Stimulated activated CD8-positive, alpha-beta memory T cell treated with anti-CD3 and anti-CD28 coated beads, Interleukin-15, amount 100 ng/mL, for 24 hours (primary cell): ENCODE results near the gene SPPL3.

ENCODE experiments used
- DNase-seq: peaks from one replicate; pipeline ENCODE4 v3.0.0-alpha.2; 2020; ENCODE audit warnings: low read depth

The SPPL3 gene

DNA sequence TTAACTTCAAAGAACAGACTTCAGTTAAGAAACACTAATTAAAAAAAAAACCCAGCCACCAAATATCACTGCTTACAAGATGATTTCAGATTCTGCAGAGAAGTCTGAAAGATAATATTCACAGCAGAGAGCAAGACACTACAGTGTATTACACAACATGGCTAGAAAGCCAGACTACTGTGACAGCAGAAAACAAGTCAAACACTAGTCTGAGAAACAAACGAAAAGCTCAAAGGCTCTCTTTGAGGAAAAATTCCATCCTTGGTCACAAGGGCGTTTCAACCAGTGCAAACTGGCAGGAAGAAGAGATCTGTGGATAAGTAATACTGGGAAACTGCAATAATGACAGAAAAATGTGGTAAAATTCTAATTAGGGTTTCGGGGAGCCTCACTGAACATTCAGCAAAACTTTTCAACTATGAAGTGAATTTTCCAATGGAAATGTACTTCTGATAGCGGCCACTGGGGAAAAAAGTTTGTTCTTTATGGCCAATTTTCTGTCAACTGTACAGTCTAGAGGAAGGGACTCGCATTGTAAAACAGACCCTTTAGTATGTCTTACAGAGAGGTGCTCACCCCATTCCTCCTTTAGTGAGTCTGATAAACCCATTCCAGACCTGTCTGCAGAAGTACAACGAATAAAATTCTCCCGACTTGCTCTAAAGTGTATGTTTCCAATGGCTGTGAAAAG lies 128.2 kb downstream of the SPPL3 start:
- no peak for DNase-seq

DNA sequence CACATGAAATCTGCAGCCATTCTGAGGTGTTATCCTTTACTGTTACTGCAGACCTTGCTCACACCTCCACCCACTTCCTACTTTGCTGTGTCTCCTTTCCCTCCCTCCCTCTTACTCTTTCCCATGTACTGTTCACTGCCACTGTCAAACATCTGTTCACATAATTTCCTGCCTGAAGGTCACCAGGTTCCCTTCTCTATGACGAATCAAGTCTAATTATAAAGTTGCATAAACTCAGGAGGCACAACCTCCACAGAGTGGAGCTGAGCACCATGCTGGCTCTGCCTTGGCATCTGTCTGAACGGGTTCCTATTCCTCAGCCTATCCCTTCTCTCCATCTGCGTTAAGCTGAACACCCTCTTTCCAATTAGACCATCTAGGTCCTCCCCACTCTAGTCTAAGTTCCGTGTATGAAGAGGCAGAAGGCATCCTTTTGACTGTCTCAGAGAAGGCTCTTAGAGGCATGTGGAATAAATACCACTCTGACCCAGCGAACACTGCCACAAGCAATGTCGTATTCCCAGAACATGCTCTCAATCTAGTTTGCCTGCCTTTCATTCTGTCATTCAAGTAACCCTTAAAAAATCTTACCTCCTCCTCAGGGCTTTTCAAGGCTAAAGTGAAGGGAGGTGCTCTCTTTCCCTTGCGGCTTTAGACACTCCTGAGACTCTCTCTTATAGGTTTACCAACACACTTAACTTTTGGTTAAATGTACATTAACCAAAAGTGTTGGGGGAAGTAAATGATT lies 129.8 kb downstream of the SPPL3 start:
- no peak for DNase-seq

DNA sequence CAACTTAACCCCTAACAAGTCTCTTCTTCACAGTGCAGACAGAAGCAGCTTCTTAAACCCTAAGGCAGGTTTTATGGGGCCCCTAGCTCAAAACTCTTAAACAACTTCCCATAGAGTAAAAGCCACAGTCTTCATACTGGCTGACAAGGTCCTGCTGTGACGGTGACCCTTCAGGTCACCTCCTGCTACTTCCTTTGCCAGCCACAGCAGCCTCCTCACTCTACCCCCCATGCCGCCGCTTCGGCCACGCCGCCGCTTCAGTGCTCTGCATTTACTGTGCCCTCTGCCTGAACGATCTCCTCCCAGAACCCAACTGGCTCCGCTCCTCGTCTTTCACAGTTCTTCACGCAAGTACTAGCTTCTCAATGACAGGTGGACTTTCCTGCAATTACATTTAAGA lies 133.1 kb downstream of the SPPL3 start:
- DNase-seq = no peak

DNA sequence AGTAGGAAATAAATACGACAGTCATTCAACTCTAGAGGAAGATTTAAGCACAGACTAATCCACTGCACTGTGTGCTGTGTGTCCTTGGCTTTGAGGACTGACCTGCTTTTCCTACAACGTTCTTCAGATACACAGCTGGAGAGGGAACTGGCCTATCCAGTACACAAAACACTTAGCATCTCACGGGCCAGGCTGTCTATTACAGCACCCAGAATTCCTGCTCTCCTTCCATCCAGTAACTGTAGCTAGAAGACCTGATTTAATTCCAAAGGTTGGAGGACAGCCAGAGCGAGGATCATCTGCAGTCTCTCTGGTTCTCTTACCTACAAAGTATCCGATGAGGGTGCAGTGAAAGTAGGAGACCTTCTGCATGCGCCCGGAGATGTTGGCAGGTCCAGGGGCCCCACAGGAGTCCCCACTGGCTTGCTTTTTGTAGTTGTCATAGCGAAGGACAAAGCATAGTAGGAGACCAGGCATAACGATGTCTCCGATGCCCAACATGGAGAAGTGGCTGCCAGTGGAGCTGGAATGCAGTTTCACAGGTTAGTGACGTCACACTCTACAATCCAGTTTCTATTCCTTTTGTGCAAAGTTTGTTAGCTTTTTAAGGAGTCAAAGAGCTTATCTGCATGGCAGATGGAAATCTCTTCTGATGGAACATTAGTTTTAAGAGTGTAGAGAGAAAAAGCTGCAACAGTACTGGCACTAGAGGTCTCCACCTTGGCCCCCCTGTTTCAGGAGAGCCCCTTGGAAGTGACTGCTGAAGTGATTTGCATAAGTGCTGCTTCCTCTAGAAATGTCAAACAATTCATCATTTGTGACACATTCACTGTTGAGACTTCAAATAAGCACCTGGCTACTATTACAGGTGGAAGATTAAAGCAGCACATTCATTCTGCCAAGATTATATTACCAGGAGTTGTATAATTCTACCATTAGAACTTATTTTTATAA lies 136.8 kb downstream of the SPPL3 start:
- no peak for DNase-seq

DNA sequence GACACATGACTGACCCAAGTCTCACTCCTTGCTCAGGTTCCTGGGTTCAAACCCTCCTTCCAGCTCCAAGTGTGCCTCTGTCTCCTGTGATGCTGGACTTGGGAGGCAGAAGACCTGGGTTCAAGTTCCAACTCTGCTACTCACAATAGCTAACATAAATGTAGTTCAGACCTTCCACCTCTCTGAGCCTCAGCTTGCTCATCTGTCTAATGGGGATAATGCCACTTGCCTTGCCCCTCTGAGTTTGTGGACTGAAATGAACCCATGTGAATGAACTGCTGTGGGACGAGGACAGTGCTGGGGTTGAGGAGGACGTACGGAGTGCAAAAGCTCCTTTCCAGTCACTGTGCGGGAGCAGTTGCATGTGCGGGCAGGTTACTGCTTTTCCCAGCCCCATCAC lies 137.6 kb downstream of the SPPL3 start:
- DNase-seq = no peak

DNA sequence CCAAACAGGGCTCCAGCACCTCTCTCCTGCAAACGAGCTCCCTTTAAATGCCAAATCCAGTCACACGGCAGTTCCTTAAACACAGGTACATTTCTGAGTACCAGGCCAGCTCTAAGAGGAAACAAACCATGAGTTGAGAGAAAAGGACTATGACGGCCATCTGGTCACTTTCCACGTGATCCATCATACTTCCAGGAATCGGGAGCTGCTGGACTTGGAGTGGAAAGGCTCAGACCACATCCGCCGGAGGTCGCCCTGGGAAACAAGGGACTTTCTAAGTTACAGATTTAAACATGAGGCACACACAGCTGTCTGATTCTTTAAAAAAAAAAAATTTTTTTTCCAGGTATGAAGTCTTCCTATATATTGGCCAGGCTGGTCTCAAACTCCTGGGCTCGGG lies 139.3 kb downstream of the SPPL3 start:
- DNase-seq = no peak

DNA sequence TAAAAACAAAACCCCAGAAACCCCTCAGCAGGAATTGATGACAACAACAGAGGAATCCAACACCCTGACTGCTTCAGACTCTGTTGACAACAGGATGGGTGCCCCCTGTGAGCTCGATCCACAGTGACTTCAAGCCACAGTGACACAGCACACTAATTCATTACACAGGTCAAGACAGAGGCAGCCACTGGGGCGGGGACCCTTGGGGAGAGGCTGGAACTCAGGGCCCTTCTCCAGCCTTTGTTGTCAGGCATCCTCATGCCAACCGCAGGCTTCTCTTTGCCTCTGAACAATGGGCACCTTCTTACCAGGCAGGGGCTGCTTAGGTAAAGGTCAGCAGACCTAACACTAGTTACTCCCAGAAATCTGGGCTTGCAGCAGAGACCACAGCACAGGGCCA lies 140.9 kb downstream of the SPPL3 start:
- no peak for DNase-seq

DNA sequence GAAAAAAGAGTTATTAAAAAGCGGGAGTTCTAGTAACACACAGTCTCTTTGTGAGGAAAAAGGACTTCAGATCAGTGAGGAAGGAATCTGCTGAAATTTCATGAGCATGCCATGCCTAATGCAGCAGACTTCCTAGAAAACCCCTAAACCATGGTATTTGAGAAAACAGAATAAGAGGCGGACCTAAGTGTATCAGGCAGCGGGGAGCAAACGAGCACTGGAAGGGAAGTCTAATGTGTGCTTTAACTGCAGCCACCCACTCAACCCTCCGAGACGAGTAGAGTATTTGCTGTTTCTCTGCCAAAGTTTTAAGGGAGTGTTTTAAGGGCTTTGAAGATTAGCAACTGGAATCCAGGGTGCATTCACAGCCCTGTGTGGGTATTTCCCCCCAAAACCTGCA lies 142.1 kb downstream of the SPPL3 start:
- DNase-seq = no peak

DNA sequence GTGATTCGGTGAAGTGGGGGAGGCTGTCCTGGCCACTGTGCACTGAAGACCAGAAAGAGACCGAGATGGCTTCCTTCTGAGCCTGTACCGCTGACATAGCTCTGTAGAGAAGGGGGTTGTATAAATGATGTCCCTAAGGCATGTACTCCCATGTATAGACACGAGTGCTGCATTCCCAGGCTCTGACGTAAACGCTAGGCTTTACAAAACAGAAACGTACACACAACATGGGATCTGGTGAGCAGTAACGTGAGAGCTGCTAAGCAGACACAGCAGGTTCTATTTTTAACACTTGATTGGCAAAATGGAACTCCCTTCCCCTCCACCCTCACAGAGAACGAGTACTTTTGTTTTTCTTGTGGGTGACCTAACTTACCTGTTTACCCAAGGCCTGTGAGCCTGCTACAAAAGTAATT lies 142.6 kb downstream of the SPPL3 start:
- DNase-seq = no peak

DNA sequence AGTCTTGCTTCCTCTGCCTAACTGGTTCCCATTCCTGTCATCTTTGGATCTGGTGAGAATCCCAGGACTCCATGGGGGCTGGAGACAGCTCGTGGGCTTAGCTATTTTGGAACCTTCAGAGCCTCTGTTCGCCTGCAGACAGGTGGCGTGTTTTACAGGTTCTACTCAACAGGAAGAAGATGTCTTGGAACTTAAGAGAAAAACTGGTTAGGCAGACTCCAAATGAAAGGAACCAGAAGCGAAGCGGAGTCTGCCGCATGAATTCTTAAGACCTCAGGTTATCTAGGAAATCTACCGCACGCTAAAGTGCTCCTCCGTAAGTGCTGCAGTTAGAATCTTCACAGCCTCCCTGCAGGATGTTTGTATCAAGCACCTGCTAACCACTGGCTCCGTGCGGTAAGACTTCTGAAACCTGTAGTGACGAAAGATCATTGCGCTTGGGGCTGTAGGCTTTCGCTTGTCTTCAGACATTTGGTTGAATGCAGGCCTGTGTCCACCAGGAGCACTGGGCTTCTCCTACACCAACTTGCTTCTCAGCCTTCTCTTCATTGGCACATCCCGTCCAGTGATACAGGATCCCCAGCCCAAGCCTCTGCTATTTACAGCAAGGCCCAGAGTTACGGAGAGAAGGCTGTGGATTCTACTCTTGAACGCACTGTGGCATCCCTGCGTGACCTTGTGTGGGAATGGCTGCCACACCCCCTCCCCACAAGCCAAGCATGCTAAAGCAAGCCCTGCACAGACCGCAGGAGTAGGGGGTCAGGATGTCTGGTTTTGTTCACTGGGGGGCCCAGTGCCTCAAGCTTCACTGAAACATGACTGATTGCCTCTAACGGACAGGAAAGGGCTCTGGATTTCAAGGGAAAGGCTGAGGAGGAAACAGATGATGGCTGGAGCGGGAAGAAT lies 143.6 kb downstream of the SPPL3 start:
- no peak for DNase-seq

DNA sequence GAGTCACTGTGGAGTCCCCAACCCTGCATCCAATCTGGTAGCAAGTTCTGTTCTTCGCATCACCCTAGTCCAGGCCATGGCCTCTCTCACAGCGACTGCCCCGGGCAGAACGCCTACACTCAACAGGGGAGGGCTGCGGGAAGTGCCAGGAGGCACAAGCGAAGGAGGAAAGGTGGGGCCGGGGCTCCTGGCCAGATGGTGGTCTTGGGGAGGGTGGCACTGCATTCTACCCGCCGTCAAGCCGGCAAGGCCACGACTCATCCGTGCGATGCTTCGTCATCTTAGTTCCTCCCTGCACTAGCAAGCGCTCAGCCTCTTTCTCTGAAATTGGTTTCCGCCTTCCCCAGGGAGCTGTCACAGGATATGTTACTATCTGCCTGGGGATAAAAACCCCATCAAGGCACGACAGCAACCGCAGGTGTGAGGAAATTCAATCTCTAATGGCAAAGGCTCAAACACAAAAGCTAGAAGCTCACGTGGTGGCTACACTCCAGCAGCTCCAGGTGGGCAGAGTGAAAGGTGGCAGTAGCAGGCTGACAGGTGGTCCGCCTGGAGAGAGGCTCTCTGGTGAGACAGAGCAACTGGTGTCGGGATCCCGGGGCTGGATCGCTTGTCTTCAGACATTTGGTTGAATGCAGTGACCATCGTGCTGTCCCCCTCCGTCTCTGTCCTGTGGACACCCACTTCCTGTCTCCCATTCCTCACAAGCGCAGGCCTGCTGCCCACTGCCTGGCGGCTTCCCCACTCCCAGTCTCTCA lies 144.4 kb downstream of the SPPL3 start:
- no peak for DNase-seq

DNA sequence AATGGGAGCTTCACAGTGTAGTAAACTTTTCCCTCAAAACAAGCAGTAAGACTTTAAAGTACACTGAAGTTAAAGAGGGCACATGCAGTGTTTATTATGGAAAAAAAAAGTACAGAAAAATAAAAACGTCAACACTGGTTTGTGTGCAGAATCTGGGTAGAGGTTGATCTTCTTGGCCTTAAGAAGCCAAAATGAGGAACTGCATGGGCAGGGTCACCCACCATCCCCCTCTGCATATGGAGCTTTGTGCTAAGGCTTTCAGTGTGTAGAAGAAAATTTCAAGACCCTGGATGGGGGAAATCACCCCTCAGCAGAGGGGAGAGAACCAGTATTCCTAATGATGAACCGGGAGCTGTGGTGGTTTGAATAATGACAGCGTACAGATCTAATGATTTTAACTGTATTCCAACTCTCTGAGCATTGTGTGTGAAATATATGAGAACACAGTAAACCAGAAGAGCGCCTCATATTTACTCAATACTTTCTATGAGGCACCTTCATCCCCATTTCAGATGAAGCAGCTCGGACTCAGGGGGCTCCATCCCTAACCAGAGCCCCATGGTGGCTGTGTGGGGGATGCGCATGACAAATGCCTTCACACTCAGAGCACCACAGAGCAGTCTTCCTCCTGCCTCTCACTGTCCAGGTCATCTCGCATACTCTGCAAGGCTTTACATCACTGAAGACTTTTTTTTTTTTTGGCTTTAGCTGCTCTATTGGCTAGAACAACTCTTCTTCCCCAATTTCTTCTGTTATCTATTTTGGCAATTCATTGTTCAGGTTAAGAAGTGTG lies 145.2 kb downstream of the SPPL3 start:
- no peak for DNase-seq

DNA sequence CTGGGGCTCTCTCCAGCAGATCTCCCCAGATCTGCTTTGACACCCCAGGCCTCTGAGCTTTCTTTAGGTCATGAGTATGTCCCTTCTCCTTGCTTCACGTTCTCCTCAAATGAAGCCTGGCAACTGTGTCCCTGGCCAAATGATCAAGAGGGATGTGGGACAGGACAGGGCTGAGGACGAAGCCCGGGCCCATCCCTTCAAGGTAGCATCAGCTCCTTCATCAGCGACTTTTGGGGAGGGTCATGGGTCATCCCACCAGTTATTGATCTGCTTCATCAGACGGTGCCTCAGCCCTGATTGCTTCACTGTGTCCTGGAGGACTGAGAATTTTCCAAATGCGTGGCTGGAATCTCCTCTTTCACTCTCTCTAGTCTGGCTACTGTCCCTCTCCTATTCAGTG lies 146.2 kb downstream of the SPPL3 start:
- no peak for DNase-seq

DNA sequence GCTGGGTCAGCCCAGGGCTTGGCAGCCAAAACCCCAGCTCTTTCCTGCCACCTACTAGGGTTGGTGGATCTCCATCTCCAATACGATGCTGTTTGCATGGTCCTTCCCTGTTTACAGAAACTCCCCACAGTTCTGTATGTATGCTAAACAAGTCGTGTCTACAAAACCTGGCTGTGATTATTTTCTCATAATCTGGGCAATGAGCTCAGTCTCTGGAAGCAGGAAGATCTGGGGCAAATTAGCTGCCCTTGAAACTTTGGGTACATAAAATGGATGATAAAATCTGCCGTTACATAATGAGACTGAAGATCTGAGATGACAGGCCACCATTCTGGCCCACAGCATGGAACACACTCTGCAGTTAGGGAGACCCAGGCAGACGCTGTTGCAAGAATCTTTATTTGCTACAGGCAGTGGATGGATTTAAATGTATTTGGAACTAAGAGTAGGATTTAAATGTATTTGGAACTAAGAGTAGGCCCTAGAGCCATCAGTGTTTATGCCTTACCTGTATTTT lies 146.9 kb downstream of the SPPL3 start:
- DNase-seq = no peak

DNA sequence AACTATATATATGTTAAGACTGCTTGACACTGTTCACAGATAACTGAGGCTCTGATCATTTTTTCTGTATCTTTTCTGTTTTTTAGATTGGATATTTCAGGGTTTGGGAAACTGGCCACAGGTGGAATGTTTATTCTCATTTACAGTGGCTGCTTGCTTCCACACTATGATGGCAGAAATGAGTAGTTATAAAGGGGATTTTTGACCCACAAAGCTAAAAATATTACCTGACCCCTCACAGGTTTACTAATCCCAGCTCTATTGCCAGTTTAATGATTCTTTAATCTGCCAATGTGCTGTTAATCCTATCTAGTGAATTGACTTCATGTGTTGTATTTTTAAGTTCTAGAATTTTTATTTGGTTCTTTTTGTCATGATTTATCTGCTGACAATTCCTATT lies 148.9 kb downstream of the SPPL3 start:
- DNase-seq = no peak

DNA sequence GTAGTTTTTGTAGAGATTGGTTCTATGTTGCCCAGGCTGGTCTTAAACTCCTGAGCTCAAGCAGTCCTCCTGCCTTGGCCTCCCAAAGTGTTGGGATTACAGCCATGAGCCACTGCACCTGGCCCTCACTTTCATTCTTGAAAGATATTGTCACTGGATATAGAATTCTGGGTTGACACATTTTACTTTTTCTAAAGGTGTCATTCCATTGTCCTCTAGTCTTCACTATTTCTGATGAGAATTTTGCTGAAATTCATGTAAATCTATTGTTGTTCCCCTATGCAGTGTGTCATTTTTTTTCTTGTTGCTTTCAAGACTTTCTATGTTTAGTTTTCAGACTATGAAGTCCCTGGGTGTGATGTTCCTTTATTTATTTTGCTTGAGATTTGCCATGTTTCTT lies 149.4 kb downstream of the SPPL3 start:
- DNase-seq = no peak

DNA sequence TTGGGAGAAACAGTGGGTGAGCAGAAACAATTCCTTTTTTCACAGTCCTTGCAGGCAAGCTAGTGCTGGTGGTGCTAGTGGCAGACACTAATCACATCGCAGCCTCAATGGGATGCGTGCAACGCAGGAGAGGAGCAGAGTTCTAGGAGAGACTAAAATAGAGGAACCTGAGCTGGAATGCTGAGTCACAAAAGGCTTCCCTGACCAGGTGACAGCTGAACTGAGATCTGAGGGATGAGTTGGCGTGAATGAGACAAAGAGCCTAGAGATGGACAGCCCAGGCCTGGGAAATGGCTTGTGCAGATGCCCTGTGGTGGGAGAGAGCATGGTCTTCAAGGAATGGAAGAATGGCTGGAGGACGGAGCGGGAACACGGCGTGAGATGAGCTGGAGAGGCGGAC lies 152.8 kb downstream of the SPPL3 start:
- no peak for DNase-seq

DNA sequence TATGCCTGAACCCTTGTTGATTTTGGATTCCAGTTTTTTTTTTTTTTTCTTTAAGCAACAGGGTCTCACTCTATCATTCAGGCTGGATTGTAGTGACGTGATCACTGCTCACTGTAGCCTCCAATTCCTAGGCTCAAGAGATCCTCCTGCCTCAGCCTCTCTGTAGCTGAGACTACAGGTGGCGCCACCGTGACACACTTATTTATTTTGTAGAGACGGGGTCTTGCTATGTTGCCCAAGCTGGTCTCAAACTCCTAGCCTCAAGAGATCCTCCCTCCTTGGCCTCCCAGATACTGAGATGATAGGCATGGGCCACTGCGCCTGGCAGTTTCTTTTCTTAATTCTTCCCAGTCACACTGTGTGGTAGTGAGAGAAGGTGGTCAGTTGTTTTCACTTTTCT lies 153.4 kb downstream of the SPPL3 start:
- DNase-seq = no peak

DNA sequence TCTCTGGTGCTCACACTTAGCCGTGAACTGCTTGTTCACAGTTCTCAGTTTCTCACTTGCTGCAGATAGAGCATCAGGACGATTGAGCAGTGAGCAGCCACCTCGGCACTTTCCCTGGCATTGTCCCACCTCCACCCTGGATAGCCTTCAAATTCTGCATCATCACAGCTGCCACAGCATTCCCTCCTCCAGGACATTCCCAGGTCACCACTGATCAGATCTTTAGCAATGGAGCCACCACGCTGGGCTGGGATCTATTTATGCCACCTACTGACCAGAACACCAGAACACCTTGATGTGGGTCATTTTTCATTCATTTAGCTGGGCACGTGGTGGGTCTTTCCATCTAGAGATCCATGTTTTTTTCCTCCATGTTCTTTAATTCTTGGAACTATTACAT lies 154.9 kb downstream of the SPPL3 start:
- no peak for DNase-seq

DNA sequence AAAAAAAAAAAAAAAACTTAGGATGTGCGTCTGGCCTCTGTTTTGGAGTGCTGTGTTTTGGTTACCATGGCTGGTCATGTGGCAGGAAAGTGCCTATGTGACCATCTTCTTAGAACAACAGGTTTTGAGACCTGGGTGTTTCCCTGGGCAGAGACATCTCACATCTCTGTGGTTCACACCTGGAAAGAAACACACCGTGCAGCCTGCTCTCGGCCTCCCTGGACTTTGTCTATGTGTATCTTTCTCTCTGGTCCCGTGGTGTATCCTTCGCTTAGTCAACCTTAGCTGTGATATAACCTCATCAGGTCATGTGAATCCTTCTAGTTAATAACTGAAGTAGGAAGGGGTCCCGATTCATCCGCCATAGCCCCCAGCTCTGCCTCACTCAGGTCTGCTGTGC lies 155.9 kb downstream of the SPPL3 start:
- no peak for DNase-seq
